Measurements from ENCODE around the gene FNDC3B.

FNDC3B gene

GRCh38 chr3:172257648-172258400, 218.4 kb downstream of the FNDC3B start:
- TF ChIP-seq GATA3 (IDR thresholded peaks at IDR 0.05; ENCODE audit: low read depth, low read length) (no peak), GATA2 (IDR thresholded peaks at IDR 0.05; ENCODE audit: low read depth, low read length) (no peak)

GRCh38 chr3:172258624-172259023, 219.2 kb downstream of the FNDC3B start:
- TF ChIP-seq GATA2 (IDR thresholded peaks at IDR 0.05; ENCODE audit: low read depth, low read length) (no peak), GATA3 (IDR thresholded peaks at IDR 0.05; ENCODE audit: low read depth, low read length) (no peak)

GRCh38 chr3:172259111-172259541, 219.7 kb downstream of the FNDC3B start:
- TF ChIP-seq GATA3 (IDR thresholded peaks at IDR 0.05; ENCODE audit: low read depth, low read length), result no peak

GRCh38 chr3:172259726-172260248, 220.4 kb downstream of the FNDC3B start:
- TF ChIP-seq GATA2 (IDR thresholded peaks at IDR 0.05; ENCODE audit: low read depth, low read length), result no peak
- TF ChIP-seq GATA3 (IDR thresholded peaks at IDR 0.05; ENCODE audit: low read depth, low read length), result no peak

- TF ChIP-seq GATA2 (IDR thresholded peaks at IDR 0.05; ENCODE audit: low read depth, low read length) (no peak), GATA3 (IDR thresholded peaks at IDR 0.05; ENCODE audit: low read depth, low read length) (no peak)
Observed at GRCh38 chr3:172260381-172260780, 221.0 kb downstream of the FNDC3B start.

GRCh38 chr3:172261054-172261453, 221.7 kb downstream of the FNDC3B start:
- no peak for TF ChIP-seq GATA2 (IDR thresholded peaks at IDR 0.05; ENCODE audit: low read depth, low read length)
- TF ChIP-seq GATA3 (IDR thresholded peaks at IDR 0.05; ENCODE audit: low read depth, low read length), result no peak

GRCh38 chr3:172262991-172263608, 223.7 kb downstream of the FNDC3B start:
- no peak for TF ChIP-seq GATA2 (IDR thresholded peaks at IDR 0.05; ENCODE audit: low read depth, low read length)
- no peak for TF ChIP-seq GATA3 (IDR thresholded peaks at IDR 0.05; ENCODE audit: low read depth, low read length)

GRCh38 chr3:172263781-172264486, 224.6 kb downstream of the FNDC3B start:
- TF ChIP-seq GATA3 (IDR thresholded peaks at IDR 0.05; ENCODE audit: low read depth, low read length) (no peak), GATA2 (IDR thresholded peaks at IDR 0.05; ENCODE audit: low read depth, low read length) (no peak)

GRCh38 chr3:172266103-172266502, 226.7 kb downstream of the FNDC3B start:
- no peak for TF ChIP-seq GATA2 (IDR thresholded peaks at IDR 0.05; ENCODE audit: low read depth, low read length)
- no peak for TF ChIP-seq GATA3 (IDR thresholded peaks at IDR 0.05; ENCODE audit: low read depth, low read length)

- TF ChIP-seq GATA3 (IDR thresholded peaks at IDR 0.05; ENCODE audit: low read depth, low read length) (no peak), GATA2 (IDR thresholded peaks at IDR 0.05; ENCODE audit: low read depth, low read length) (no peak)
Observed at GRCh38 chr3:172268425-172268824, 229.0 kb downstream of the FNDC3B start.

- no peak for TF ChIP-seq GATA2 (IDR thresholded peaks at IDR 0.05; ENCODE audit: low read depth, low read length)
- no peak for TF ChIP-seq GATA3 (IDR thresholded peaks at IDR 0.05; ENCODE audit: low read depth, low read length)
Observed at GRCh38 chr3:172268868-172269267, 229.5 kb downstream of the FNDC3B start.

- TF ChIP-seq GATA3 (IDR thresholded peaks at IDR 0.05; ENCODE audit: low read depth, low read length) (no peak), GATA2 (IDR thresholded peaks at IDR 0.05; ENCODE audit: low read depth, low read length) (no peak)
Observed at GRCh38 chr3:172270557-172271166, 231.3 kb downstream of the FNDC3B start.

GRCh38 chr3:172271386-172271976, 232.1 kb downstream of the FNDC3B start:
- TF ChIP-seq GATA3 (IDR thresholded peaks at IDR 0.05; ENCODE audit: low read depth, low read length), result no peak
- TF ChIP-seq GATA2 (IDR thresholded peaks at IDR 0.05; ENCODE audit: low read depth, low read length), result no peak

GRCh38 chr3:172272698-172273097, 233.3 kb downstream of the FNDC3B start:
- TF ChIP-seq GATA3 (IDR thresholded peaks at IDR 0.05; ENCODE audit: low read depth, low read length) (no peak), GATA2 (IDR thresholded peaks at IDR 0.05; ENCODE audit: low read depth, low read length) (no peak)
